ENCODE measurements around the gene NSF. TPM values are rescaled to one million over a fixed set of nuclear protein-coding genes. Genes with fewer than 3 reads are reported as not detected.

Gene NSF
- total and polyA plus RNA-seq, 2 donors (not counting 3 experiments of a cell fraction or from before 2014, with no cell fraction given), result 18.5 to 43.7 TPM

DNA sequence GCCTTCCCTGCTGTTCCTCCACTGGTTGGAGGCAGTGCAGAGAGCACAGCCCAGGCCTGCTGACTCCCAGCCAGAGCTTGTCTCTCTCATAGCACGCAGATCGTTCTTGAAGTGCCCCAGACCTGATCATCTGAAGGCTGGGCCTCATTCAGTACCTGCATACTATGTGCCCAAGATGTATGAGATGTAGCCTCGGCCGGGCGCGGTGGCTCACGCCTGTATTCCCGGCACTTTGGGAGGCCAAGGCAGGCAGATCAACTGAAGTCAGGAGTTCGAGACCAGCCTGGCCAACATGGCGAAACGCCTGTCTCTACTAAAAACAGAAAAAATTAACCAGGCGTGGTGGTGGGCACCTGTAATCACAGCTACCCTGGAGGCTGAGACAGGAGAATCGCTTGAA, 197.0 kb downstream of the NSF start:
- H4K20me1 ChIP-seq (replicated peaks; ENCODE audit: control insufficient read depth, extremely low read depth, insufficient read depth, low read length), result no peaks in the 10 kb centered on the region
- dilution Hi-C loops (cut with MboI; ENCODE audit: extremely low pct_ligation_motif_present, low sequenced_read_pairs), result no loop called here
- ChIA-PET POLR2A (no interaction called here), CTCF (interaction anchor here (1.0 to 2.4 kb wide), 3 partner anchors 28 to 48 kb away, joined by 3 to 6 read pairs (median 3); no protein-coding TSS in a partner anchor)
- H3K36me3 ChIP-seq (ENCODE audit: control insufficient read depth in 2 of 2, extremely low read depth in 1 of 2, insufficient read depth in 2 of 2, low read length in 2 of 2), result no peaks in the 10 kb centered on the region
- H2AFZ ChIP-seq (ENCODE audit: low read depth, low read length), result no peak overlapping the region
- no peak overlapping the region for H3K4me3 ChIP-seq (replicated peaks in 1 of 3; ENCODE audit: insufficient read depth in 1 of 3, low read depth in 1 of 3, low read length in 3 of 3)
- DNase-seq (ENCODE audit: low read depth, low spot score) (no peak), FAIRE-seq (no peak)
- intact Hi-C loops (cut with micrococcal nuclease), result loop anchor here (10.0 kb wide), 1 partner anchor 47 kb away; no protein-coding TSS in a partner anchor
- H3K79me2 ChIP-seq (ENCODE audit: control insufficient read depth, insufficient read depth, low read length), result no peaks in the 10 kb centered on the region
- no peak overlapping the region for H3K27ac ChIP-seq (ENCODE audit: insufficient read depth, low read depth, low read length)
- H3K9ac ChIP-seq (replicated peaks; ENCODE audit: extremely low read depth, insufficient read depth, low read length), result no peak overlapping the region
- no peaks in the 10 kb centered on the region for H3K9me1 ChIP-seq (replicated peaks; ENCODE audit: control insufficient read depth, extremely low read depth, insufficient read depth, low read length)
- no peaks in the 10 kb centered on the region for H3K4me1 ChIP-seq (ENCODE audit: control insufficient read depth, extremely low read depth, insufficient read depth, low read length)
- BruUV-seq (replicated peaks), result no TSS peak
- no peaks in the 10 kb centered on the region for H3K9me3 ChIP-seq (replicated peaks; ENCODE audit: control insufficient read depth, insufficient read depth, low read length)
- no peak for TF ChIP-seq JUN (IDR thresholded peaks at IDR 0.05; ENCODE audit: borderline replicate concordance, insufficient read depth, insufficient read length, low read depth)
- no peak for TF ChIP-seq POLR2A (IDR thresholded peaks at IDR 0.05; ENCODE audit: low read depth, low read length)
- TF ChIP-seq GATA2 (IDR thresholded peaks at IDR 0.05; ENCODE audit: insufficient read depth, insufficient read length, low read depth, low read length), result no peak
- TF ChIP-seq EZH2 (IDR thresholded peaks at IDR 0.05; ENCODE audit: borderline replicate concordance, low read depth, low read length, severe bottlenecking), result no peak
- TF ChIP-seq, protein P1, sequence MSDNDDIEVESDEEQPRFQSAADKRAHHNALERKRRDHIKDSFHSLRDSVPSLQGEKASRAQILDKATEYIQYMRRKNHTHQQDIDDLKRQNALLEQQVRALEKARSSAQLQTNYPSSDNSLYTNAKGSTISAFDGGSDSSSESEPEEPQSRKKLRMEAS (IDR thresholded peaks at IDR 0.05; ENCODE audit: insufficient read depth, insufficient read length), result no peak
- TF ChIP-seq FOS (IDR thresholded peaks at IDR 0.05; ENCODE audit: borderline replicate concordance, insufficient read depth, low read length), result no peak
- TF ChIP-seq POLR2AphosphoS5 (IDR thresholded peaks at IDR 0.05; ENCODE audit: insufficient read depth, low read depth, low read length), result no peak
- TF ChIP-seq, protein P2, sequence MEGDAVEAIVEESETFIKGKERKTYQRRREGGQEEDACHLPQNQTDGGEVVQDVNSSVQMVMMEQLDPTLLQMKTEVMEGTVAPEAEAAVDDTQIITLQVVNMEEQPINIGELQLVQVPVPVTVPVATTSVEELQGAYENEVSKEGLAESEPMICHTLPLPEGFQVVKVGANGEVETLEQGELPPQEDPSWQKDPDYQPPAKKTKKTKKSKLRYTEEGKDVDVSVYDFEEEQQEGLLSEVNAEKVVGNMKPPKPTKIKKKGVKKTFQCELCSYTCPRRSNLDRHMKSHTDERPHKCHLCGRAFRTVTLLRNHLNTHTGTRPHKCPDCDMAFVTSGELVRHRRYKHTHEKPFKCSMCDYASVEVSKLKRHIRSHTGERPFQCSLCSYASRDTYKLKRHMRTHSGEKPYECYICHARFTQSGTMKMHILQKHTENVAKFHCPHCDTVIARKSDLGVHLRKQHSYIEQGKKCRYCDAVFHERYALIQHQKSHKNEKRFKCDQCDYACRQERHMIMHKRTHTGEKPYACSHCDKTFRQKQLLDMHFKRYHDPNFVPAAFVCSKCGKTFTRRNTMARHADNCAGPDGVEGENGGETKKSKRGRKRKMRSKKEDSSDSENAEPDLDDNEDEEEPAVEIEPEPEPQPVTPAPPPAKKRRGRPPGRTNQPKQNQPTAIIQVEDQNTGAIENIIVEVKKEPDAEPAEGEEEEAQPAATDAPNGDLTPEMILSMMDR (IDR thresholded peaks at IDR 0.05; ENCODE audit: extremely low read depth in 1 of 2, insufficient read depth in 1 of 2, low read depth in 1 of 2, low read length in 2 of 2), result no peak
- H3K27me3 ChIP-seq (ENCODE audit: control insufficient read depth in 2 of 2, insufficient read depth in 2 of 2, low read length in 2 of 2), result peaks cover 0 to 3% of the 10 kb centered on the region in 2 experiments
- H3K4me2 ChIP-seq (ENCODE audit: insufficient read depth, low read length), result no peak overlapping the region
